D721Med (cell line): ENCODE results near the gene KNG1.

ENCODE experiments used
- DNase-seq: peaks from one replicate; pipeline ENCODE4 v3.0.0; 2011; ENCODE audit warnings: low spot score; ENCODE audit not compliant: insufficient read length
- FAIRE-seq: peaks from 2 replicates; lab custom pipeline; 2011; peaks lifted over from hg19 to GRCh38; lab: Jason Lieb, UNC
- CTCF ChIP-seq: IDR thresholded peaks from 2 replicates; pipeline ENCODE4 v1.5.1; 2012; ENCODE audit warnings: mild to moderate bottlenecking, control low read depth; ENCODE audit not compliant: insufficient read depth; ENCODE audit errors: missing control alignments

KNG1 gene

GRCh38 chr3:186785495-186786018 lies 68.4 kb downstream of the KNG1 start:
- TF ChIP-seq CTCF = no peak
- no peak for FAIRE-seq
- no peak for DNase-seq

GRCh38 chr3:186786922-186787321 lies 69.8 kb downstream of the KNG1 start:
- TF ChIP-seq CTCF = no peak
- FAIRE-seq = no peak
- no peak for DNase-seq

- FAIRE-seq (no peak), DNase-seq (no peak)
- no peak for TF ChIP-seq CTCF
Observed at GRCh38 chr3:186787642-186788481, 70.7 kb downstream of the KNG1 start.

GRCh38 chr3:186788482-186789370 lies 71.6 kb downstream of the KNG1 start:
- no peak for DNase-seq
- peak; percentile 38 for FAIRE-seq
- no peak for TF ChIP-seq CTCF

- DNase-seq = no peak
- no peak for TF ChIP-seq CTCF
- no peak for FAIRE-seq
Observed at GRCh38 chr3:186789554-186790260, 72.5 kb downstream of the KNG1 start.

GRCh38 chr3:186790261-186790981 lies 73.3 kb downstream of the KNG1 start:
- DNase-seq (no peak), FAIRE-seq (peak; percentile 93)
- TF ChIP-seq CTCF = no peak
